NCI-H1105 treated with DMSO at 0.1 percent for 48 hours (cell line): ENCODE results near the gene ADRB2.

Experiments
- DNase-seq: peaks from one replicate; lab custom pipeline; 2025; lab: John Stamatoyannopoulos, UW

ADRB2 gene

DNA sequence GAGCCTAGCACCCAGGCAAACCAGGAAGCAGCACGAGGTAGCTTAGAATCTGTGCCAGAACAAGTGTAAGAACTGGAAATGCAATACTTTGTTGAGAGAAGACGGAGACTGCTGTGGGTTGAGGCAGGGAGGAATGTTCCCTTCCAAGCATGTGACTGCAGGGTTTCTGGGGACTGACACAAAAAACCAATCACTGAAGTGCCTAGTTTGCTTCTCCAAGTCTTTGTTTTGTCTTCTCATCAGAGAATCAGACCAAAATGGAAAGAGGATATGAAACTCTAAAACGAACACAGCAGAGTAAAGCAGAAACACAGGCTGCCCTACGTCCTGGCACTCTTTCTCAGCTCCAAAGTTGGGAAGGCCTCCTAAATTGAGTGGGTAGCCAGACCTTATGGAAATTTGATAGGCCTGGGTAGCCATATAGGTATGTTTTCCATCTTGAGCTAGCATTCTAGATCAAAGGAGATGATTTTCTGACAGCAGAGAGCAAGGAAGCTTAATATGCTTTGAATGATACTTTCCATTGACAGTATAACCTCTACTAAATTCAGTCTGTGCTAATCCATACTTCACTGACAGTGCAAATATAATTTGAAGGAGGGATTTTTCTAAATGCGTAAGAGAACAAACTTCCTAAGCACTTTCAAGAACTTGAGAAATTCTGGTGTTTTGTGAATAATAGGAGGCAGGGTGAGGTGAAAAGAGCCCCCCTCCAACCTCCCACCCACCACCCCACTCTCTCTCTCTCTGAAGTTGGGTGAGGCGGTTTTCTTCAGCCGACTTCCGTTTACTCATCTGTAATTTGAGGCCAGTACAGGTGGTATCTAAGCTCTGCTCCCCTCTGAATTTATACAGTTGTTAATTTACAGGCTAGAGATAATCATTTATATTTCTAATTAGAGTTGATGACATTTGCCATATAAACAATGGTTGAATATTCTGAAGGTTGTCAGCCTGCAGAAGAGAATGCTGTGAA, 5.5 kb downstream of the ADRB2 start:
- no peak for DNase-seq

GRCh38 chr5:148833122-148833521, 6.7 kb downstream of the ADRB2 start:
- DNase-seq = no peak

- no peak for DNase-seq
Observed at GRCh38 chr5:148833925-148834324, 7.5 kb downstream of the ADRB2 start.

GRCh38 chr5:148834689-148835088, 8.3 kb downstream of the ADRB2 start:
- no peak for DNase-seq

GRCh38 chr5:148836272-148837250, 10.2 kb downstream of the ADRB2 start:
- no peak for DNase-seq

- DNase-seq = no peak
Observed at GRCh38 chr5:148837383-148837782, 11.0 kb downstream of the ADRB2 start.

DNA sequence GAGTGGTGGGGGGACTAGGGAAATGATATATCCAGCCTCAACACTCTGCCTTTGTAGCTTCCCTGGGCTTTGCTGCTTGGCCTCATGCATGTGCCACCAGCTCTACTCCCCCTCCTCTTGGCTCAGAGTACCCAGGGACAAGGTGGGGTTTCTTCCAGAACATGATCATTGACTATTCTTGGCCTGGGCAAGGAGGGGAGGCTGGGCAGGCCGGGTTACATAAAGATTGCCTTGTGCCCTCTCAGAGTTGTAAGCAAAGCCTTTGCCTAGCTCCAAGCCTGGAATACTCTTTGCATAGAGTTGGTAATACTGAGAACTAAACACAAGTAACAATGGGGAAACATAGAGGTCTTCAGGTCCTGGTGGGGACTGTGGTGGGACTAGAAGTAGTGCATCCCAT, 11.9 kb downstream of the ADRB2 start:
- DNase-seq = no peak

DNA sequence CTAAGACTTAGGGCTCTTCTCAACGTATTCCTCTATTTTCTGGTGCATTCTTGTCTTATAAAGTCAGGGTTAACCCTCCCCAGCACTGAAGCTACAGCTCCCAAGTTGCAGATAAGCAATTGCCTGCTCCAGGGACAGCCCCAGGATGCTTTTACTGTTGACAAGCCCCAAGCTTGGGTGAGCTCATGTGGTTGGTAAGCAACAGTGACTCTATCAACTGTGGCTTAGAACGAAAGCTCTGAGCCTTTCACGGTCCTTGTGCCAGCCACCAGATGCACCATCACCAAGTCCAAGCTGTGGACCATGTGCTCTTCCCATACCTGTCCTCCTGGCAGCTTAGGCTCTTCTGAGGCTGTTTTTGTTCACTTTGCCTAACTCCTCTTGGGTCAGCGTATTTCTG, 13.5 kb downstream of the ADRB2 start:
- no peak for DNase-seq

GRCh38 chr5:148840531-148840930, 14.1 kb downstream of the ADRB2 start:
- DNase-seq = no peak

GRCh38 chr5:148841519-148841918, 15.1 kb downstream of the ADRB2 start:
- DNase-seq = no peak

GRCh38 chr5:148842161-148842560, 15.8 kb downstream of the ADRB2 start:
- DNase-seq = no peak

- DNase-seq = no peak
Observed at GRCh38 chr5:148843510-148844318, 17.3 kb downstream of the ADRB2 start.

DNA sequence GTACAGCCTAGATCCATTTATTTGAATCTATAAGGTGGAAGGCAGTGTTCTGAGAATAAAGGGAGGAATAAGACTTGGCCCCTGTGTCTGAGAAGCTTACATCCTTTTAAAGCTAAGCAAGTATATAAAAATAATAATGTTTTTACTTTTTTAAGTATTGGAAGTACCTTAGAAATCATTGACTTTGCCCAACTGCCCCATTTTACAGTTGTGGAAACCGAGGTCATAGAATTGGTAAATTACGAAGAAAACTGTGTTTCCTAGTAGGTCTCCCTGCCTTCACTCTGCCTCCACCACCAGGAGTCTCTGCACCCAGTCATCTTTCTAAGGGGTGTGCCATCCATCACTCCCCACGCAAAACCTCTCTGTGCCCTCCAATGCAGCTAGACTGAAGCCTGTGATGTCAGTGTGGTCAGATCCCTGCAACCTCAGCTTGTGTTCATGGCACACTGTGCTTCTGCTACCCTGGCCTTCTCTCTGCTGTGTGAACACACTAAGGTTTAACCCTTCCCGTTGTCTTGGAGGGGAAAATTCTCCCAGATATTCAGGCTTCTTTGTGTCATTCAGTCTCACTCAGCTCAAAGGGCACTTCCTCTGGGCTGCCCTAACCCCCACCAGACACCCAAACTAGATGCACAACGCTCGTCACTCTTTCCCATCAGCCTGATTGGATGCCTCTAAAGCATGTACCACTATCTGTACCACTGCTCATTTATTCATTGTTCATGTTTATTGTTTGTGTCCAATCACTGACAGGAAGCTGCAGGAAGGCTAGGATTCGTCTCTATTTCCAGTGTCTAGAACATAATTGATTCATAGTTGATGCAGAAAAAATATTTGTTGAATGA, 18.2 kb downstream of the ADRB2 start:
- DNase-seq = no peak

DNA sequence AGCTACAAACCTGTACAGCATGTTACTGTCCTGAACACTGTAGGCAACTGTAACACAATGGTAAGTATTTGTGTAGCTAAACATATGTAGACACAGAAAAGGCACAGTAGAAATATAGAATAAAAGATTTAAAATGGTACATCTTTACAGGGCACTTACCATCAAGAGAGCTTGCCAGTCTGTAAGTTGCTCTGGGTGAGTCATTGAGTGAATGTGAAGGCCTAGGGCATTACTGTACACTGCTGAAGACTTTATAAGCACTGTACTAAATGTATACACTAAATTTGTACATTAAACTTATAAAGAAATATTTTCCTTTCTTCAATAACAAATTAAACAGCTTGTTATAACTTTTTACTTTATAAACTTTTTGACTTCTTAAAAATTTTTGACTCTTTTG, 20.5 kb downstream of the ADRB2 start:
- no peak for DNase-seq

- no peak for DNase-seq
Observed at GRCh38 chr5:148847456-148847855, 21.0 kb downstream of the ADRB2 start.

DNA sequence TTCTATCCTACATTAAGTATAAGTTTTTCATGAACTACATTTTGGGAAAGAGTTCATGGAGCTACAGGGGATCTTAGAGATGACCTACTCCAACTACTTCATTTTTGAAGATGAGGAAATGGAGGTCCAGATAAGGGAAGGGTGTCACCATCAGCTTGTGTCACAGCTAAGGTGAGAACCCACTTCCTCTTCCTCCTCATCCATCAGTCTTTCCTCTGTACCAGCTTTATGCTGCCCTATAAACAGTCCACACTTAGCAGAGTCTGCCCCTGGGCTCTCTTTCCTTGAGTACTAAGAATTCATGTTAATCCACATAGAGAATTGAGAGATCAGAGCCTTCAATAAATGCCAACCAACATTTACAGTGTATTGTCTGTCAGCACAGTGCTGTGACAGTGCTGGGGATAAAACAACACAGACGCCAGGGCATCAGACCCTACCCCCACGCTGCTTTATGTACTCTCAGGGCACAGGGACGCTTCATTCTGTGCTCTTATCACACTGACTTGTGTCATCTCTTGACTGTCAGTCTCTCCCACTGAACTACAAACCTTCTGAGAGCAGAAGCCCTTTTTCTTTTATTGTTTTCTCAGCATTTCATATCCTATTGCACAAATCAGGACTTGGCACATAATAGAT, 22.1 kb downstream of the ADRB2 start:
- no peak for DNase-seq

- no peak for DNase-seq
Observed at GRCh38 chr5:148849461-148849860, 23.1 kb downstream of the ADRB2 start.

GRCh38 chr5:148850836-148851235, 24.4 kb downstream of the ADRB2 start:
- DNase-seq = no peak

- no peak for DNase-seq
Observed at GRCh38 chr5:148853868-148854267, 27.5 kb downstream of the ADRB2 start.

DNA sequence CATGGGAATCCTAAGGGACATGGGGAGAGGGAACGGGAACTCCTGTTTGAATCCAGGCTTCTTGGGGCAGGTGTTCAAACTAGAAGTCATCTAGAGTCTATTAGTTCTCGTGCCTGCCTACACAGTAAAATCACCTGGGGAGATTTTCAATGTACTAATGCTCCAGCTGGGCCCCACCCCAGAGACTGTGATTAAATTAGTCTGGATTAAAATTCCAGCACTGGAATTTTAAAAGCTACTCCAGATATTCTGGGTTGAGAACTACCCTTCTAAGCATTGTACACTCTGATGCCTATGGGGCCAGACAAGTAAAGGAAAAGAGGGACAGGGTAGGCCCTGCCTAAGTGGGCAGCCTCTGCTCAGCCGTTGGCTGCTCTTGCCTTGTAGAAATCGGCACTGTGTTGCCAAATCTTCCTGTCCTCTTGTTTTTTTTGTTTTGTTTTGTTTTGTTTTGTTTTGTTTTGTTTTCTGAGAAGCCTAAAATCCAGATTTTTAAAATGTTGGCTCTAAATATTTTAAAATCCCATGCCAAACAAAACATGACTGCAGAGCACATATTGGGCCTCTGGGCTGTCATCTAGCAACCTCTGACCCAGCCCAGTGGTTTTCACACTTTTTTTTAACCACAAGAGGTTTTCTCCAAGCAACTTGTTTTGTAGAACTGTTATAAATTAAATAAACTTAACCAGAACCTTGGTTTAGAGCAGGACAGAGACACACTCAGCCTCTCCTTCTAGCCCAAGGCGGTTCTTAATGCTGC, 29.0 kb downstream of the ADRB2 start:
- no peak for DNase-seq
